GM18907 (cell line): ENCODE results near the gene ST8SIA4.
A peak's percentile ranks its signal among the peaks of the same experiment; 100 is the strongest.

Source experiments
- ATAC-seq: cut with Tn5 transposase; IDR thresholded peaks from one replicate; pipeline ENCODE4 v1.9.1; 2021; ENCODE audit warnings: mild to moderate bottlenecking, moderate library complexity; ENCODE audit not compliant: unreplicated experiment

Gene ST8SIA4

GRCh38 chr5:100903039-100903887 is at the start of gene ST8SIA4:
Gene ST8SIA4, minus strand, starts transcription at chr5:100903282. Its CDS starts 327 bp downstream, at chr5:100902955.
- ATAC-seq: peak; percentile 79

- ATAC-seq: no peak
Observed at GRCh38 chr5:100950985-100951384, 47.9 kb upstream of the ST8SIA4 start.

- no peak for ATAC-seq
Observed at GRCh38 chr5:100913298-100913697, 10.2 kb upstream of the ST8SIA4 start.

- no peak for ATAC-seq
Observed at GRCh38 chr5:100909034-100909433, 6.0 kb upstream of the ST8SIA4 start.

- no peak for ATAC-seq
Observed at GRCh38 chr5:100905259-100905914, 2.3 kb upstream of the ST8SIA4 start.

GRCh38 chr5:100904259-100904861 is 1.3 kb upstream of the ST8SIA4 start:
- ATAC-seq: peak; percentile 41

- no peak for ATAC-seq
Observed at GRCh38 chr5:100902440-100903038, 543 bp downstream of the ST8SIA4 start.

GRCh38 chr5:100901821-100902341 is 1.2 kb downstream of the ST8SIA4 start:
- no peak for ATAC-seq

- ATAC-seq: peak; percentile 46
Observed at GRCh38 chr5:100900796-100901781, 2.0 kb downstream of the ST8SIA4 start.

- peak; percentile 21 for ATAC-seq
Observed at GRCh38 chr5:100900142-100900795, 2.8 kb downstream of the ST8SIA4 start.

GRCh38 chr5:100899675-100900074 is 3.4 kb downstream of the ST8SIA4 start:
- ATAC-seq: no peak

GRCh38 chr5:100898504-100899346 is 4.4 kb downstream of the ST8SIA4 start:
- ATAC-seq: no peak

- ATAC-seq: no peak
Observed at GRCh38 chr5:100896054-100896453, 7.0 kb downstream of the ST8SIA4 start.

GRCh38 chr5:100890461-100891008 is 12.5 kb downstream of the ST8SIA4 start:
- ATAC-seq: peak; percentile 81

- ATAC-seq: no peak
Observed at GRCh38 chr5:100889896-100890295, 13.2 kb downstream of the ST8SIA4 start.

GRCh38 chr5:100889165-100889743 is 13.8 kb downstream of the ST8SIA4 start:
- ATAC-seq: peak; percentile 75

GRCh38 chr5:100877274-100877673 is 25.8 kb downstream of the ST8SIA4 start:
- no peak for ATAC-seq
